DMS79 treated with DMSO at 0.1 percent for 48 hours (cell line): ENCODE measurements around the gene ABCD2.
"Not testable (repeated sequence)": the region's sequence is repeated elsewhere in the genome, so short reads cannot be mapped to it uniquely, and the experiment has no call there.

ENCODE experiments used
- DNase-seq: peaks from one replicate; lab custom pipeline; 2025; lab: John Stamatoyannopoulos, UW

Gene ABCD2

GRCh38 chr12:39619660-39620433 lies at the start of gene ABCD2:
ABCD2 (minus strand) TSS chr12:39619803; CDS start chr12:39619615, 188 bp downstream.
- peak; percentile 47 for DNase-seq

GRCh38 chr12:39660101-39660500 lies 40.5 kb upstream of the ABCD2 start:
- DNase-seq = no peak

- no peak for DNase-seq
Measured at GRCh38 chr12:39647383-39647782, 27.8 kb upstream of the ABCD2 start.

GRCh38 chr12:39646963-39647362 lies 27.4 kb upstream of the ABCD2 start:
- no peak for DNase-seq

- no peak for DNase-seq
Measured at GRCh38 chr12:39643052-39643451, 23.4 kb upstream of the ABCD2 start.

- no peak for DNase-seq
Measured at GRCh38 chr12:39638840-39639239, 19.2 kb upstream of the ABCD2 start.

- DNase-seq = no peak
Measured at GRCh38 chr12:39638178-39638577, 18.6 kb upstream of the ABCD2 start.

- no peak for DNase-seq
Measured at GRCh38 chr12:39632670-39633069, 13.1 kb upstream of the ABCD2 start.

GRCh38 chr12:39628836-39629235 lies 9.2 kb upstream of the ABCD2 start:
- no peak for DNase-seq

GRCh38 chr12:39627914-39628313 lies 8.3 kb upstream of the ABCD2 start:
- DNase-seq = no peak

GRCh38 chr12:39626033-39626814 lies 6.6 kb upstream of the ABCD2 start:
- no peak for DNase-seq

- DNase-seq = no peak
Measured at GRCh38 chr12:39623919-39624318, 4.3 kb upstream of the ABCD2 start.

- not testable (repeated sequence) for DNase-seq
Measured at GRCh38 chr12:39623160-39623559, 3.6 kb upstream of the ABCD2 start.

GRCh38 chr12:39622306-39622705 lies 2.7 kb upstream of the ABCD2 start:
- no peak for DNase-seq

GRCh38 chr12:39621670-39622069 lies 2.1 kb upstream of the ABCD2 start:
- no peak for DNase-seq

GRCh38 chr12:39620659-39621658 lies 1.4 kb upstream of the ABCD2 start:
- DNase-seq = no peak

- DNase-seq = peak; percentile 32
Measured at GRCh38 chr12:39619316-39619659, 315 bp downstream of the ABCD2 start.

- DNase-seq = no peak
Measured at GRCh38 chr12:39618701-39619100, 902 bp downstream of the ABCD2 start.

- DNase-seq = no peak
Measured at GRCh38 chr12:39617887-39618286, 1.7 kb downstream of the ABCD2 start.

- DNase-seq = no peak
Measured at GRCh38 chr12:39616666-39617065, 2.9 kb downstream of the ABCD2 start.

- no peak for DNase-seq
Measured at GRCh38 chr12:39616251-39616650, 3.4 kb downstream of the ABCD2 start.

- no peak for DNase-seq
Measured at GRCh38 chr12:39613525-39613924, 6.1 kb downstream of the ABCD2 start.
